ENCODE measurements around the gene GAS7.

GAS7 gene

DNA sequence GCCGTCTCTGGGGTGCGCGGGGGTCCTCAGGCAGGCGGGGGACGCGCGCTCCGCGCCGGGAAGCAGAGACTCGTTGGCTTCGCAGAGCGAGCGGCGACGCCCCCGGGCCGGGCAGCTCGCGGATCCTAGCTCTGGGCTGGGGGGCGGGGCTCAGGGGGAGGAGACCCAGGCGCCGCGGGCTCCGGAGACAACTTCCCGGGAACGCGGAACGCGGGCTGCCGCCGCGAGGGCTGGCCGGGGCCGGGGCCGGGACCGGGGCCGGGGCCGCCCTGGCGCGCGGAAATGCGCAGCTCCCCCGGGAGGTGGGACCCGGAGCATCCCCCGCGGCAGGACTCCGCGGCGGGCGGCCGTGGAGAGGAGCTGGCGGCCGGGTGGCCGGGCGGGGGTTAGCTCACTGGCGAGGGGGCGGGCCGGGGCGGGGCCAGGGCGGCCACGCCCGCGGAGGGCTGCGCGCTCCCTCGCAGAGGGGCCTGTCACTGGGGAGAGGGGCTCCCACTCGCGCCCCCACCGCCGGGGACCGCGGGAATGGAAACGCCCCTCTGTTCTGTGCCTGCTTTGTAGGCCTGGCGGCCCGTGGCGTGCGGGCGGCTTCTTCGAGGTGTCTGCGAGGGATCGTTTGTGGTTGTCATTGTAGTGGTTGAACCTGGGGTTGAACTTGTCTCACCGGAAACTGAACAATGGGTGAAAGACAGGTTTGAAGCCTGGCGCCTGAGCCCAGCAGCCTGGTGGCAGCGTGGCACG is at the start of gene GAS7:
GAS7 (minus strand) TSS at position 98 of the 741 bp plus-strand sequence.
- ATAC-seq = peak in 1 of 2 donors; percentile 17

DNA sequence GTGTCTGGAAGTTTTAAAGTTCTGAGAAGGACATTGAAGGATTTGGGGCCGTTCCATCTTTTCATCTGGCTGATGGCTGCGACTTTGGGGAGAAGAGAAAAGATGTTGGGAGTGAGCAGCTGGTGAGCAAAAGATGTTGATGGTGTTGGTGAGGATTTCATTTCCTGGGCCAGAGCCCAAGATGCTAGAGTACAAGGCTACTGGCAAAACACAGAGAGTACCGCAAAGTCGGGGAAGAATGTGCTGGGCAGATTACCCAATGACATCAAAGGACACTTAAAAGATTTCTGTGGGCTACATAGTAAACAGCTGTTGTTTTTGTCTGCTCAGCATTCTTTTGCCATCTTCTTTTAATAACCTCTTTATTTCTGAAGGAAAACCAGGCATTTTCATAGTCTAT is 49.4 kb upstream of the GAS7 start:
- ATAC-seq = no peak

DNA sequence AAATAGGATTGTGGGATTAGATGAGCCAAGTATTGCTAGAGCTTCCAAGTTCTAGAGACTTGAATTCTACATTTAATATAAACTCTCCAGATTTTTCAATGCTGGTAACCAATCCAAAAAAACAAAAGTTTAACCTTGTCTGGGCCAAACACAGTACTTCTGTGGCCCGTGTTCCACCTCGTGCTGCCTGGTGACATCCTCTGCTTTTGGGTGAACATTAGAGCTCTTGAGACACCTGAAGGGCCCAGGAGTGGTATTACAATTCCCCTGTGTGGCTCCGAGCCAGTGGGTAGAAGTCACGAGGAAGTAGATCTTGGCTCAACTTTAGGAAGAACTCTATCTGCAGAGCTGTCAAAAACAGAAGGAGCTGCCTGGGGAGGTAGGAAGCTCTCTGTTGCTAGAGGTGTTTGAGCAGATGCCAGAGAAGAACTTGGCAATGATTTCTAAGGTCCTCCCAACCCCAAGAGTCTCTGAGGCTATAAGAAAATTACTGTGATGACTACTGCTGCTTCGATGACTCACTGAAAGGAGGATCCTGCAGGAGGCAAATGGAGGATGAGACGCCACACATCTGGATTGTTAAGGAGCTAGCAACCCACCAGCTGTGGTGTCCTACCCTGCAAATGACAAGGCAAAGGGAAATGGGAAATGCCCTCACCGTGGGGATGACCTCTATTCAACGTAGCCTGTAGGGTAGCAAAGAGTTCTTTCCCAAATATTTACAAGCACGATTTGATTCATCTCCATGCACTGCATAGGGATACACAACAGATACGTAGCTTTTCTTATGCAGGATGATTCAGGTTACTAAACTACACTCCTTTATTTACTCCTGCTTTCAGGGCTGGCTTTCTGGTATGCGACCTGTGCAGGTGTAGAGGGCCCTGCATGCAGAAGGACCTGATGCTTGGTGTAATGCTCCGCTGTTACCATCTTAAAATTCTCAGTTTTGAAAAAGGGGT is 45.8 kb upstream of the GAS7 start:
- no peak for ATAC-seq

DNA sequence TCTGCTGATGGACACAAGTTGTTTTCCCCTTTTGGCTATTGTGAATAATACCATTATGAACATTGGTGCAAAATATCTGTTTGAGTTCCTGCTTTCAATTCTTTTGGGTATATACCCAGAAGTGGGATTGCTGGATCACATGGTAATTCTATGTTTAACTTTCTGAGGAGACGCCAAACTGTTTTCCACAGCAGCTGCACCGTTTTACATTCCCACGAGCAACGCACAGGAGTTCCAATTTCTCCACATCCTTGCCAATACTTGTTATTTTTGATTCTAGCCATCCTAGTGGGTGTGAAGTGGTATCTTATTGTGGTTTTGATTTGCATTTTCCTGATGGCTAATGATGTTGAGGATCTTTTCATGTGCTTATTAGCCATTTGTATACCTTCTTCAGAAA is 43.4 kb upstream of the GAS7 start:
- no peak for ATAC-seq

DNA sequence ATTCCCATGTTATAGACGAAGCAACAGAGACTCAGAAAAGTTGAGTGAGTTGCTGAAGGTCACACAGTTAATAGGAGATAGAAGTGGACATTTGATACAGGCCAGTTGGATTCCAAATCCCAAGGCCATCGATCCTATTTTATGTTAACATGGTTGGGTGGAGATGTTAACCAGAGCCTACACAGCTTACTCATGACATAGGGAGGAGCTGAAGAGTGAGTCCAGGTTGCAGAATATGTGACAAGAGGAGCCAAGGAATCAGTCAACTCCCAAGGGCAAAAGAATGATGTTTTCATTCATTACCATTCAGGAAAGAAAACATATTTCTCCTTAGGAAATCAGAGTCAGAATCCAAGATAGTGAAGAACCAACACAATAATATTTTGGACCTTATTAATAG is 40.3 kb upstream of the GAS7 start:
- no peak for ATAC-seq

DNA sequence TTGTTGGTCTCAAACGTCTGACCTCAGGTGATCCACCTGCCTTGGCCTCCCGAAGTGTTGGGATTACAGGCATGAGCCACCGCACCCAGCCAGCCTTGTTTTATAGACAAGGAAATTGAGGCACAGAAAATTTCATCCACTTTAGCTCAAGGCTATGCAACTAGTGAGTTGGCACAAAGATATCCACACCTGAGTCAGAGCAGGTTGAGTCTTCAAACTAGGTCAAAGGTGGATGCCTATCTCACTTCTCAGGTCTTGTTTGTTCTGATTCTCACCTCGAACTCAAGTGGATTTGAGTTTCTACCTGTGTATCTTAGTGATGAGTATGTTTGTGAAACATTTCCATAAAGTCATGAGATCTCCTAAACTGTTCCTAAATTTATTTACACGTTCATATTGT is 35.6 kb upstream of the GAS7 start:
- ATAC-seq = no peak

DNA sequence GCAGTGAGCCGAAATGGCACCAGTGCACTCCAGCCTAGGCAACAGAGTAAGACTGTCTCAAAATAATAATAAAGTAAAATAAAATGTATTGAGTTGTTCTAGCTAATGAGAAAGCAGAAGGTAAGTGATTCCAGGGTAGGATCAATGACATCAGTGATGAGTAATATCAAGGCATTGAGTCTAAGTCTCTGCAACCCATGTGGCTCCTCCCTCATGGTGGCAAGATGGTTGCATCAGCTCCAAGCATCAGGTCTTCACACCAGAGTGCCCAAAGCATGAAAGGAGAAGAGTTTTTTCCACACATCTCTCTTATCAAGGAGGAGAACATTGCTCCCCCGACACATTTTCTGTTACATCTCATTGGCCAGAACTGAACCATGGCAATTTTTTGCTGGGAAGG is 34.8 kb upstream of the GAS7 start:
- ATAC-seq = no peak

DNA sequence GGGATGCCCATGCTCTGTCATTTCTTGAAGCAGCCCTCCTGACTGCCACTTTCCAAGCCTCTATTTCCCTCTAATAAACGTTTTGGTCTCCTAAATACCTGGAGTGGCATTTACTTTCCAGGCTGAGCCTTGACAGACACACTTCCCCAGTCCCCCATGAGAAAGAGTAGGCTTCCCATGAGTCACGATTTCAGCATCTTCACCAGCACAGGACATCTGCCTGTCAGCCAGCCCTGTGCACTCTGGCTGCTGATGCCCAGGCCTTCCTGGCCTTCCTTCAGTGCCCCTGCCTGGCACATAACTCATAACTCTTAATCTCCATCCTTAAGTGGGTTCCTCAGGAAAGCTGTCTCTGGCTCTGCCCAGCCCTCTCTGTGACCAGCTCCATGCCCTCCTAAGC is 30.8 kb upstream of the GAS7 start:
- ATAC-seq = no peak

DNA sequence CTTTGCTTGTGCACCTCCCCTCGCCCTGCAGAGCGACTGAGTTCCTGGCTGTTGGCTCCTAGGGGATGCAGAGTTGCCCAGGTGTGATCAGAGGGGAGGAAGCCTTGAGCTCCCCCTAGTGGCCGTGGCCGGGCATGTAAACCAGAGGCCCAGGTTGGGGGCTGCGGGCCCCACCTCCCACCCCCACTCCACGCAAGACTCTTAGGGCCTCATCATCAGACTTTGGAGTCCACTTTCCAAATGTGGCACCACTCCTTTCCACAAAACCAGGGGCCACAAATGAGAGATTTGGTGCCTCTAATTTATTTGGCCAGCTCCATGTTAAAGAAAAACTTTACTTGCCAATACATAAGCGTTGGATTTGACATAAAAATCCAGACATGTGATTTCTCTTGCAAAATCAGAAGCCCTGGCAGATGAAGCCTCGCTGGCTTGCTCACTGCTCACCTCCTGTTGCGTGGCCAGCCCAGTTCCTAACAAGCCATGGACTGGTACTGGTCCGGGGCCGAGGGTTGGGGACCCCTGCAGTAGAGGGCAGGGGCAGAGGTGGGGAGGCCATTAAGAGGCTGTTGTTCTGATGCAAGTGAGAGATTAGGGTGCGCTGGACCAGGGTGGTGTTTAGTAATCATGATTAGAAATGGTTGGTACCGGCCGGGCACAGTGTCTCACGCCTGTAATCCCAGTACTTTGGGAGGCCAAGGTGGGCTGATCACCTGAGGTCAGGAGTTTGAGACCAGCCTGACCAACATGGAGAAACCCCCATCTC is 28.7 kb upstream of the GAS7 start:
- no peak for ATAC-seq

DNA sequence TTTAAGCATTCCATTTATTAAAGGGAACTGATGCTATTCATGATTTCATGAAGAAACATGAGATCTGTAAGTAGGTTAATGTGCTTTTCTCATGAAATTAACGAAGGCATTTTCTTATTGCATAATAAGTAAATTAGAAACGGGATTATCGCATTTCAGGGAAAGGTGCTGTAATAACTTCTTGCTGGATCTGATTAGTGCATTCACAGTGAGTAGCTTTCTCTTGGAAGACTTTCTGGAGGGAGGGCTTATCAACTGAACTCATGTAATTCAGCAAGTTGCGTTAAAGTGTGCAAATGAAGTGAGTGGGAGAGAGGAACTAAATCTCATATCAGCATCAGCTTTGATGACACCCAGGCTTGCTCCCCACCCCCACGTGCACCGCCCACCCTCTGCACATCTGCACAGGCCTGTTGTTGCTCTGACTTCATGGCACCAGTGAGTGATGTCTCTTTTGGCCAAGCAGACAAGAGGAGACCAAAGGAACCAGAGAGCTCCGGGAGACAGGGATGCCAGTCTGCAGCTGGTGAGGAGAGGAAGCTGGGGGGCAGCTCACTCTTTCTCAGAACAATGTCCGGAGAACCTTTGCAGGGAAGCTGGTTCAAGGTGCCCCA is 26.3 kb upstream of the GAS7 start:
- ATAC-seq = no peak

DNA sequence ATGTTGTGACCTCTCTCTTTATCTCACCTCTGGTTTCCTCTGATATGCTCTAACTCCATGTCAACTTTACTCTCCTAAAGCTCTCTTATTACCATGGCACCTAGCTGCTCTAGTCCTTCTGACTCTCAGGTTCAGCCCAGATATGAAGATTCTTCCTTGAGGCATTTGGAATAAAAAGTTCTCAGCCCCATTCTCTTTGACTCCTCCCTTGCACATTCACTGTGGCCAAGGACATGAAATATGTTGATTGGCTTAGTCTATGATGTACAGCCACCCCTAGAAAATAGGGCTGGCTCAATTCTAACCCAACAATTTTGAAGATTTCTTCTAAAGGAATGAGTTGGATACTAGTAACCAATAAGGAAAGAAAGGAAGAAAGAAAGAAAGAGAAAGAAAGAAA is 20.8 kb upstream of the GAS7 start:
- no peak for ATAC-seq

DNA sequence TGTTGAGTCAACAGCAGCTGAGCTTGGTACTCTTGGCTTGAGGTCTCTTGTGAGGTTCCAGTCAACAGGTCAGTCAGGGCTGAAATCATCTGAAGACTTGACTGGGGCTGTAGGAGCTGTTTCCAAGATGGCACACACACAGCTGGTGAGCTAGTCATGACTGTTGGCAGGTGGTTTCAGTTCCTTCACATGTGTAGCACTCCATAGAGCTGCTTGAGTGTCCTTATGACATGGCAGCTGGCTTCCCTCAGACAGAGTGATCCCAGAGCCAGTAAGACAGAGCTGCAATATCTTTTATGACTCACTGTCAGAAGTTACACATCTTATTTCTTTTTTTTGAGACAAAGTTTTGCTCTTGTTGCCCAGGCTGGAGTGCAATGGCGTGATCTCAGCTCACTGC is 19.5 kb upstream of the GAS7 start:
- no peak for ATAC-seq

DNA sequence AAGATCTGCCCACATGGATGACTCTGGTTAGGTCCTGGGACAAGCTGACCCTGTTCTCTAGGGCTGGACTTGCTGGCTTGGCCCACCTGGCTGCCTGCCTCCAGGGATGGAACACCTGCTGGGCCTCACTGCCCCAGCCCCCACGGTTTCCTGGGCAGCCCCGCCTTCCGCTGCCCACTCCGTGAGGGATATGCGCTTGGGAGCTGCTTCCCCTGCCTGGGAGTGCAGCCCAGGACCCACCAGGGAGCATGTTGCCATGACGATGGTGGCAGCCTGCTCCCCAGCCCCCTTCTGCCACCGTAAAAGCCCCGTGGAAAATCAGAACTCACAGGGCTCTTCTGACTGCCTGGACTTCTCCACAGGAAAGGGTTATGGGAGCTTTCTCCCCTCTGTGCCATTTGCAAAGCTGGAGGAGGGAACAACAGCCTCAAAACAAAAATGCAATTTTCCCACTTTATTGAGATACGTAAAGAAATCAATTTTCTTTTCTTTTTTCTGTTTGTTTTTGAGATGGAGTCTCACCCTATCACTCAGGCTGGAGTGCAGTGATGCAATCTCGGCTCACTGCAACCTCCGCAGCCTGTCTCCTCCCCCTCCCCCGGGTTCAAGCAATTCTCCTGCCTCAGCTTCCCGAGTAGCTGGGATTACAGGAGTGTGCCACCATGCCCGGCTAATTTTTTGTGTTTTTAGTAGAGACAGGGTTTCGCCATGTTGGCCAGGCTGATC is 18.0 kb upstream of the GAS7 start:
- ATAC-seq = no peak

DNA sequence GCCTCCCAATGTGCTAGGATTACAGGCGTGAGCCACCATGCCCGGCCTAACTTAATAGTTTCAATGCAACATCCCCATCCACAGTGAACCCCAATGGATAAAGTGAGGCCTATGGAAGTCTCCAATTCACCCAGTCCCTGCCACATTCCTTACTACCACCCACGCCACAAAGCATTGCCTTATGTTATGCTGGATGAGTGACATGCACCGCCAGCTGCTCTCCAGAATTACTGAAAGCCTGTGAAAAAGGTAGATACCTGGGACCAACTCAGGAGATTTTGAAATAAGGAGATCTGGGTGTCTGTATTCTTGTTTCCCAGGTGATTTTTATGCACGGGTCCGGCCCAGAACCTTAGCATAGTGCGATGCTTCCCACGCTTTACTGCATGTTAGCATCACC is 16.9 kb upstream of the GAS7 start:
- ATAC-seq = no peak

DNA sequence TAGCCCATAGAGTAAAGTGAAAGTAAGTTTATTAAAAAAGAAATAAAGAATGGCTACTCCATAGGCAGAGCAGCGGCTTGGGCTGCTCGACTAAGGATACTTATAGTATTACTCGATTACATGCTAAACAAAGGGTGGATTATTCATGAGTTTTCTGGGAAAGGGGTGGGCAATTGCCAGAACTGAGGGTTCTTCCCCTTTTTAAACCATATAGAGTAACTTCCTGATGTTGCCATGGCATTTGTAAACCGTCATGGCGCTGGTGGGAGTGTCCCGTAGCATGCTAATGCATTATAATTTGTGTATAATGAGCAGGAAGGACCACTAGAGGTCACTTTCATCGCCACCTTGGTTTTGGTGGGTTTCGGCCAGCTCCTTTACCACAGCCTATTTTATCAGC is 13.3 kb upstream of the GAS7 start:
- no peak for ATAC-seq

DNA sequence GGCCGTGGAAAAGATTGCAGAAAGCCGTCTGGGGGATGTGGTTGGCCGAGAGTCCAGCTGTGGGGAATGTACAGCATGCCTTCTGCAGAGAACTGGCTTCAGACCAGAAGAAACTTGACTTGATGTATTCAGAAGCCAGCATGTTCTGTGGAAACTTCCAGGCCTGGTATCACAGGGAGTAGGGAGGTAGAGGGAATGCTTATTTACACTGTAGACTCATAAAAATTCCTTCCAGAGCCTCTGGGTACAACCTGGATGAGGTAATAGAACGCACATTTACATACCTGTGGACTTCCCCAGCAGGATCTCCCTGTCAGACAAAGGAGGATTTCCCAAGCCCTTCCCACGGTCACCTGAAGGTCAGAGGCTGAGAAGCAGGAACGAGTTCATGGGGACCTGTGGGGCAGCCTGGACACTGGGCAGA is 11.8 kb upstream of the GAS7 start:
- no peak for ATAC-seq

DNA sequence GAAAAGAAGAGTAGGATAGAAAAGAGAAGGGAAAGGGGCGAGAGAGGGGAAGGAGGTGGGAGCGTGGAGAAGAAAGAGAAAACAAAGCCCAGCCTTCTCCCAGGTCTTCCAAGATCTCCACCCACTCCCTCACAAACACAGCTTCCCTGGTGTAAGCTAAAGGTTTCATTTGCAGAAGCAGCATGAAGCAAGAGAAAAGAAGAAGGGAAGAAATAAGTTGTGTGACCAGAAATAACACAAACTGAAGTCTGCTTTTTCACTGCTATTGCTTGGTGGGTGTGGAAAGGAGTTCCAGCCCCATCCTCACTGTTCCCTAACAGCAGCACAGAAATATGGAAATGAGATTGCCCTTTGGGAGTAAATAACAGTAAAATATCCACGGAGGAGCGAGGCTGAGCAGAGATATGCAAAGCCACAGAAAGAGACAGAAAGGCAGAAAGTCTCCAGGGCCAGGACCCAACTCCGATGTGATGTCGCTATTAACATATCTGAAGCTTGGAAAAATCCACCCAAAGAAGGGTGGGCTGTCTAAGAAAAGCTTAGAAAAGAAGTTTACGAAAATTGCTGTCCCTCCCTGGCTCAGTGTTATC is 10.3 kb upstream of the GAS7 start:
- no peak for ATAC-seq

DNA sequence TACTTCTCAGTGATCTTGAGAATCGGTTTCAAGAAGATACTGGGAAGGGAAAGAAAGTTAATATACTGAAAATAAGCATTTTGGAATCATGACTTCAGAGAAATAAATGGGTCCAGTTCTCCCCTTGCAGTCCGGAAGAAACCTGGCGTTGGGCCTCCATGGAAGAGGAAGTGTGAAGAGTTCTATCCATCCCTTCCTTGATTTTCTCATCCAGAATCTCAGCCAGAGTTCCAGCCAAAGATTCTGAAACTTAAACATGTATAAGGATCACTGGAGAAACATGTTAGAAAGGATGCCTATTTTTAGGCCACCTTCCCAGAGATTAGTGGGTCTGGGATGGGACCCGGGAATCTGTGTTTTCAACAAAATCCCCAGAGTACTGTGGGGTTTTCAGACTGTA is 8.7 kb upstream of the GAS7 start:
- no peak for ATAC-seq

DNA sequence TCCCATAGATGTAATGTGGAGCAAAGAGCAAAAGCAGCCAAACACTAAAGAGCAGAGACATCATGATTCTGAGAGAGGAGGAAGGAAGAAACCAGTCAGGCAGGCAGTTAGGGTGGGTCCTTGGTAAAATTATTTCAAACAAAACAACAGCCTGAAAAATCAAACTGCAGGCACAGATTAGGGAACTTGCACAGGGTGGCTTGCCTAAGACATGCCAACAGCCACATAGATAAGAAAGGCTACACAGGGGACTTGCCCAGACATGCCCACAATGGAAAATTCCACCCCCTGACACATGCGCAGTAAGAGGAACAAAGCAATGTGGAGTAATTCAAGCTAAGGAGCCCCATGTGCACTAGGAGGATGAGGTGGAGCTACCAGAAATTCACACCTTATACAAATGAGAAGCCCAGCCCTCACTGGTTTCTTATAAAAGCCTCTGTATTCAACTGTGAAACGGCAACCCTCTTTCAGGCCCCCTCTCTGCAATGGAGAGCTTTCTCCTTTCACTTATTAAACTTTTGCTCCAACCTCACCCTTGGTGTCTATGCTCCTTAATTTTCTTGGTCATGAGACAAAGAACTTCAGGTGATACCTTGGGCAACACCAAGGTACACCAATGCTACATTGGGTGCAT is 7.3 kb upstream of the GAS7 start:
- ATAC-seq = no peak

DNA sequence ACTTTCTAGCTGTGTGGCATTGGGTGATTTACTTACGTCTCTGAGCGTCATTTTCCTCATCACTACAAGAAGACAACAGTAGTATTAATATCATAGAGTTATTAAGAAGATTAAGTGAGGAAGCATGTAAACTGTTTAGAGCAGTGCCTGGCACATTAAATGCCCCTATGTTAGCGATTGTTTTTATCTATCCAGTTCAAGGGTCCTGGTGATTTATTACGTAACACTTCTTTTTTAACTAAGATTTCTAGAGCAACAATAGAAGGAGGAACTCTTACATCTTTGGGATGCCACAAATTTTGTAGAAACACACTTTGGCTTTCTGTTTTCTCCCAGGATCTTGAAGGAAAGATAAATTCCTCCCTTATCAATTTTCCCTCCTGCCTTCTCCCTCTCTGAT is 3.3 kb upstream of the GAS7 start:
- no peak for ATAC-seq

DNA sequence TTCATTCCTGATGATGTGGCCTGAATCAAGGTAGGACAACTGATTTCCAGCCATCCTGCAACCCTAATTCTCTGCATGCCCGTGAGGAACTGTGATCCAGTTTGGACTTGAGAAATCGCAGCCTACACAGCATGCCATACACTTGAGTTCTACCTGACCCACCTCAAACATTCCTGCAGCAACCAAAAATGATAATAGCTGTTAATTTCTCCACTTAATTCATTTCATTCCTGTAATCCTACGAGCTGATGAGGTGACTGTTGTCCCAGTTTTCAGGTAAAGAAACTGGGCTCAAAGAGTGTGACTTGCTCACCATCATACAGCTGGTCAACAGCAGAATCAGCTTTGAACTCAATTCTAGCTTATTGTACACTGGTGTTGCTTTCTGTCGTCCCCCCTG is 2.2 kb upstream of the GAS7 start:
- no peak for ATAC-seq

Measured in activated CD4-positive, CD25-positive, alpha-beta regulatory T cell treated with anti-CD3 and anti-CD28 coated beads, Interleukin-2, amount 50 U/mL, for 24 hours (primary cell).